Fibroblast of the aortic adventitia (primary cell): ENCODE results near the gene TMEM51. TPM values are rescaled to one million over a fixed set of nuclear protein-coding genes. Genes with fewer than 3 reads are reported as not detected.

ENCODE experiments used
- DNase-seq: peaks from one replicate; pipeline ENCODE4 v3.0.0-alpha.2; 2010; ENCODE audit warnings: low read depth
- H3K4me3 ChIP-seq: 2 replicates; pipeline ENCODE4 v1.5.1; 2011; ENCODE audit warnings: low read depth, mild to moderate bottlenecking, control low read depth, low read length, moderate library complexity
- total RNA-seq: library from RNA; depleted of rRNA; stranded (reverse); fragments of >200 nt; gene quantifications from 2 replicates; pipeline ENCODE4 v1.2.3, GENCODE V29; 2012; ENCODE audit warnings: low replicate concordance
- TF ChIP-seq, protein P1 (sequence below): IDR thresholded peaks from 2 replicates; pipeline ENCODE4 v1.5.1; 2011; ENCODE audit warnings: mild to moderate bottlenecking, low read length, control low read depth, inconsistent platforms; ENCODE audit not compliant: insufficient read depth

Gene TMEM51
- total RNA-seq, 1 donor = 1.4 TPM

GRCh38 chr1:15249081-15249480 lies 95.5 kb downstream of the TMEM51 start:
- TF ChIP-seq, protein P1, sequence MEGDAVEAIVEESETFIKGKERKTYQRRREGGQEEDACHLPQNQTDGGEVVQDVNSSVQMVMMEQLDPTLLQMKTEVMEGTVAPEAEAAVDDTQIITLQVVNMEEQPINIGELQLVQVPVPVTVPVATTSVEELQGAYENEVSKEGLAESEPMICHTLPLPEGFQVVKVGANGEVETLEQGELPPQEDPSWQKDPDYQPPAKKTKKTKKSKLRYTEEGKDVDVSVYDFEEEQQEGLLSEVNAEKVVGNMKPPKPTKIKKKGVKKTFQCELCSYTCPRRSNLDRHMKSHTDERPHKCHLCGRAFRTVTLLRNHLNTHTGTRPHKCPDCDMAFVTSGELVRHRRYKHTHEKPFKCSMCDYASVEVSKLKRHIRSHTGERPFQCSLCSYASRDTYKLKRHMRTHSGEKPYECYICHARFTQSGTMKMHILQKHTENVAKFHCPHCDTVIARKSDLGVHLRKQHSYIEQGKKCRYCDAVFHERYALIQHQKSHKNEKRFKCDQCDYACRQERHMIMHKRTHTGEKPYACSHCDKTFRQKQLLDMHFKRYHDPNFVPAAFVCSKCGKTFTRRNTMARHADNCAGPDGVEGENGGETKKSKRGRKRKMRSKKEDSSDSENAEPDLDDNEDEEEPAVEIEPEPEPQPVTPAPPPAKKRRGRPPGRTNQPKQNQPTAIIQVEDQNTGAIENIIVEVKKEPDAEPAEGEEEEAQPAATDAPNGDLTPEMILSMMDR = no peak
- H3K4me3 ChIP-seq = no peak overlapping the region
- no peak for DNase-seq

- no peak for DNase-seq
- TF ChIP-seq, protein P1 = no peak
Measured at GRCh38 chr1:15251857-15252835, 98.6 kb downstream of the TMEM51 start.

DNA sequence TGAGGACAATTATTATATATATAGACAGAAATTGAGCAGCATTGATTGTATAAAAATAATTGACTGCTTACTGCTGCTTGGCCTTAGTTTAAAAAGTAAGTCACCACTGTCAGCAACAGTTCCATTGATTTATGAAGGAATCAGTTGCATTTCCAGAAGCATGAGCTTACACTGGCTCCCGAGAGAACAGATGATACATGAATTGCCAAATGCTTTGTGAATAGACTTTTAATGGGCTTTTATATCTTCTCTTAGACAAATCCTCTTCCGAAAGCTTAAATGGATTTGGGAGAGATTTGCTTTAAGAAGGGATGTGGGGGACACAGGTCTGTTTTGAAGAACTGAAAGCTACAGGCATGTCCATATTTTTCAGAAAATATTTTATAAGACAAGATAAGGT lies 101.0 kb downstream of the TMEM51 start:
- no peak overlapping the region for H3K4me3 ChIP-seq
- DNase-seq = no peak
- TF ChIP-seq, protein P1 = no peak

More at GRCh38 chr1:15251857-15252835, 98.6 kb downstream of the TMEM51 start:
- no peak overlapping the region for H3K4me3 ChIP-seq

GRCh38 chr1:15255582-15256149 lies 102.1 kb downstream of the TMEM51 start:
- H3K4me3 ChIP-seq = no peak overlapping the region
- no peak for DNase-seq
- TF ChIP-seq, protein P1 = no peak

GRCh38 chr1:15256584-15256983 lies 103.0 kb downstream of the TMEM51 start:
- H3K4me3 ChIP-seq = no peak overlapping the region
- TF ChIP-seq, protein P1 = no peak
- no peak for DNase-seq

DNA sequence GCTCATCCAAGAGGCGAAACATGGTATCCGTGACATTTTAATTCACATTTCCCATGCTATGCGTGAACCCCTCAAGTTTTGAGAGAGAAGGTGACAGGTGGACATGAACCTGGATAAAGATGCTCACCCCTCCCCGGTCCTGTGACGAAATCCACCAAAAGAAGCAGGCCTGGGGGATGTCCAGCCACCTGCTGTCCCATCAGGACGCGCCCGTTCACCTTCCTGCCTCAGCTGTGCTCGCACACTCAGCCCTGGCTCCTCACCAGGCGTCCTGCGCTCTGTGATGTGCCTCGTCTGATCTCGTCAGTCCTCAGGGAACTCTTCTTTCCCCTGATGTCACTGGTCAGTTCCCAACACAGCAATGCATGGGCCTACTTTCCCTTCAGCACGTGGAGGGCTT lies 103.8 kb downstream of the TMEM51 start:
- no peak overlapping the region for H3K4me3 ChIP-seq
- TF ChIP-seq, protein P1 = no peak
- no peak for DNase-seq
